Heart left ventricle (tissue), 16 donors: ENCODE measurements around the gene TOR4A. TPM values are rescaled to one million over a fixed set of nuclear protein-coding genes. Genes with fewer than 3 reads are reported as not detected.

ENCODE experiments used
- ATAC-seq, 4 donors: fragments of 200-7000 bp; cut with Tn5 transposase; one replicate each; pipeline ENCODE4 v1.9.1; 2020 to 2022; ENCODE audit warnings: moderate library complexity in 4 of 4, mild to moderate bottlenecking in 3 of 4, moderate number of reproducible peaks in 1 of 4
- DNase-seq, 5 donors: peaks; one replicate each; pipeline ENCODE4 v3.0.0-alpha.2; 2020
- H3K27ac ChIP-seq, 12 donors: fragments of 200-600 bp; sonication (generic) in 4 of 12; one replicate each; pipeline versions ENCODE4 v1.5.0 to v1.8.0; 2016 to 2022; ENCODE audit warnings: mild to moderate bottlenecking in 2 of 12
- H3K27me3 ChIP-seq, 9 donors: fragments of 200-600 bp; sonication (generic) in 2 of 9; one replicate each; pipeline versions ENCODE4 v1.5.1 to v1.8.0; 2016 to 2022; ENCODE audit warnings: mild to moderate bottlenecking in 3 of 9
- H3K36me3 ChIP-seq, 9 donors: fragments of 200-600 bp; sonication (generic) in 2 of 9; one replicate each; pipeline versions ENCODE4 v1.5.0 to v1.8.0; 2018 to 2022; ENCODE audit warnings: mild to moderate bottlenecking in 2 of 9
- H3K4me1 ChIP-seq, 12 donors: fragments of 200-600 bp; sonication (generic) in 4 of 12; one replicate each; pipeline versions ENCODE4 v1.5.0 to v1.8.0; 2016 to 2022; ENCODE audit warnings: mild to moderate bottlenecking in 3 of 12
- H3K4me3 ChIP-seq, 12 donors: fragments of 200-600 bp; sonication (generic) in 4 of 12; one replicate each; pipeline versions ENCODE4 v1.5.0 to v1.8.0; 2017 to 2022; ENCODE audit warnings: mild to moderate bottlenecking in 9 of 12, moderate library complexity in 4 of 12
- H3K9me3 ChIP-seq, 12 donors: fragments of 200-600 bp; sonication (generic) in 4 of 12; one replicate each; pipeline versions ENCODE4 v1.5.0 to v1.8.0; 2016 to 2022; ENCODE audit warnings: mild to moderate bottlenecking in 1 of 12
- POLR2A ChIP-seq, 2 donors: fragments of 450-650 bp; IDR thresholded peaks; one replicate each; pipeline ENCODE4 v1.6.1; 2017; ENCODE audit warnings: antibody characterized with exemption in 2 of 2, mild to moderate bottlenecking in 2 of 2, moderate library complexity in 2 of 2
- WGBS, 4 donors: extraction: QIAGEN DNeasy Blood & Tissue Kit in 2 of 4; methylation state at CpG; one replicate each; pipeline versions ENCODE4 v1.1.5 to v1.1.7; 2013 to 2018; 5-methylcytosine and 5-hydroxymethylcytosine counted together
- intact Hi-C, 10 donors: fragments of 100-400 bp; cut with DNase I; formaldehyde crosslinking; loops; one replicate each; pipeline versions ENCODE4 v1.11.1 to v1.14.2; 2022
- polyA plus RNA-seq, 2 donors: library from polyadenylated mRNA; stranded (reverse); fragments of 200-250 nt; gene quantifications; one replicate each; pipeline ENCODE4 v1.2.3, GENCODE V29; 2013
- total RNA-seq, 9 donors: library from RNA; depleted of rRNA in 2 of 9; stranded (reverse); fragments of >200 nt in 2 of 9; fragmentation: NEBNext Ultra II Directional in 3 of 9; extraction: Animal tissue kit (Norgen Biotek cat#: 25700) in 3 of 9; gene quantifications; one replicate each; pipeline versions ENCODE4 v1.1.0 to v1.2.4, GENCODE V29; 2016 to 2023
- TF ChIP-seq, protein P1 (sequence below), 12 donors: fragments of 200-600 bp; sonication (generic) in 4 of 12; IDR thresholded peaks; one replicate each; pipeline versions ENCODE4 v1.5.0 to v1.8.0; 2018 to 2022; ENCODE audit warnings: antibody characterized with exemption in 12 of 12, mild to moderate bottlenecking in 5 of 12
- donor health status: ischemic (EF 13 %, LVEDD 7.1; RV severe dilation, severe dysfunction).
- donor health status: healthy with polysubstance abuse.
- donor health status: DM: no; HTN: yes; CAD: no.
- donor health status: DM: no; HTN: no; CAD: no.
- donor health status: ischemic (EF 25% LVEDD 6.9; RV normal size, moderate dysfunction).
- donor health status: ischemic (EF 25% LVEDD 5.7; RV mildly dilated, moderate dysfunction).
- donor health status: healthy.
- donor health status: DM: yes; HTN: yes; CAD: no.
- donor health status: ischemic (EF 35%, LVEDD 5.7; RV mildly dilated, moderate dysfunction).
- donor health status: nonischemic (EF 11% LVEDD 7.7; RV severe dilation, severe dysfunction).
- donor health status: DM: yes; HTN: yes; CAD: no.
- donor health status: PGD.
- donor health status: ischemic (EF 29% LVEDD 5.4; RV normal size, mild dysfunction).
- donor health status: nonischemic (EF 23%, LVEDD 6.1; RV moderate dilation, normal function).

The TOR4A gene
- total and polyA plus RNA-seq, 11 donors = 6.6 to 46.4 (median 16.4) TPM

DNA sequence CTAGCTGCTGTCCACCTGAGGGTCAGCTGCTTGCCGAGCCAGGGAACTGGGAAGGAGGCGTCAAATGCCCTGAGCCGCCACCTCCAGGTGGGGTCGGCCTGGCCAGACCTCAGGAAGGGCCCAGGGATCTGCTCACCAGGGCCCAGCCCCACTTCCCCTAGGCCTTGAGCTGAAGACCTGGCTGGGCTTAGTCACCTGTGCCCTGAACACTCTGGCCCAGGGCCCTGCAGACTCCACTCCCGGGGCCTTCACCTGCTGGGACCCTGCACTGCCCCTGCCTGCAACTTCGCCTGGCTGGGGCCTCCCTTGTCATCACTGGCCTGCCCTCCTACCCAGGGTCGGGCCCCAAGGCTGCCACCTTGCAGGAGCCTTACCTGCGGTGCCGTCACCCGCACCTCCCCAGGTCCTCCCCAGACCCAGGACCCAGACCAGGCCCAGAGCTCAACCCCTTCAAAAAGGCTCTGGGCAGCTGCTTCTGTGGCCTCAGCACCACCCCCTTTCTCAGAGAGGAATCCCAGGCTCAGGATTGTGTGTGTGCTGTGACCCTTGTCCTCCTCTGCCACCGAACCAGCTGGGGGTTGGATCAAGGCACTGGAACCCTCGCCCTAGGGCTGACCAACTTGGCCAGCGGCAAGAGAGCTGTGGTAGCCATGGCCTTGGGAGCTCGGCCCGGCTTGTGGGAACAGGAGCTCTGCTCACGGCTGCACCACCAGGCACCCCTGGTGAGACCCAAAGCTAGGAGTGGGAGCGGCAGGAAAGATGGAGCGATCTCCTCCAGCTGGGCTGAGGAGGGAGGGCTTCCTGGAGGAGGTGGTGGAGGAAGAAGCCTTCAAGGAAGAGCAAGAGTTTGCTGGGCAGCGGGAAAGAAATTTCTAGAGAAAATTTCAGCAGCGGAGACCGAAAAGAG is 23.6 kb upstream of the TOR4A start:
- DNase-seq = peak in 1 of 5 donors; percentile 62
- WGBS, 4 donors = 66 to 76% (median 72%) methylated on average over 18 to 21 of the region's 21 CpGs
- intact Hi-C loops = no loop called here
- Histone ChIP-seq H3K4me3 (peak overlapping the region; percentile 64 to 100 (median 99)), H3K4me1 (peaks cover 7 to 46% (median 27%) of the 10 kb centered on the region in 12 donors), H3K27me3 (no peaks in the 10 kb centered on the region), H3K9me3 (no peaks in the 10 kb centered on the region), H3K27ac (peak overlapping the region in 10 of 12 donors; percentile 65 to 95 (median 86)), H3K36me3 (peaks cover 0 to 28% (median 23%) of the 10 kb centered on the region in 9 donors)
- peak in 1 of 4 donors; percentile 2 for ATAC-seq
- TF ChIP-seq POLR2A (IDR thresholded peaks at IDR 0.05) = no peak
- TF ChIP-seq, protein P1, sequence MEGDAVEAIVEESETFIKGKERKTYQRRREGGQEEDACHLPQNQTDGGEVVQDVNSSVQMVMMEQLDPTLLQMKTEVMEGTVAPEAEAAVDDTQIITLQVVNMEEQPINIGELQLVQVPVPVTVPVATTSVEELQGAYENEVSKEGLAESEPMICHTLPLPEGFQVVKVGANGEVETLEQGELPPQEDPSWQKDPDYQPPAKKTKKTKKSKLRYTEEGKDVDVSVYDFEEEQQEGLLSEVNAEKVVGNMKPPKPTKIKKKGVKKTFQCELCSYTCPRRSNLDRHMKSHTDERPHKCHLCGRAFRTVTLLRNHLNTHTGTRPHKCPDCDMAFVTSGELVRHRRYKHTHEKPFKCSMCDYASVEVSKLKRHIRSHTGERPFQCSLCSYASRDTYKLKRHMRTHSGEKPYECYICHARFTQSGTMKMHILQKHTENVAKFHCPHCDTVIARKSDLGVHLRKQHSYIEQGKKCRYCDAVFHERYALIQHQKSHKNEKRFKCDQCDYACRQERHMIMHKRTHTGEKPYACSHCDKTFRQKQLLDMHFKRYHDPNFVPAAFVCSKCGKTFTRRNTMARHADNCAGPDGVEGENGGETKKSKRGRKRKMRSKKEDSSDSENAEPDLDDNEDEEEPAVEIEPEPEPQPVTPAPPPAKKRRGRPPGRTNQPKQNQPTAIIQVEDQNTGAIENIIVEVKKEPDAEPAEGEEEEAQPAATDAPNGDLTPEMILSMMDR (IDR thresholded peaks at IDR 0.05) = no peak

- TF ChIP-seq POLR2A (IDR thresholded peaks at IDR 0.05) = peak in 1 of 2 donors; percentile 90
- TF ChIP-seq, protein P1 (IDR thresholded peaks at IDR 0.05) = peak in 4 of 12 donors; percentile 7 to 30 (median 24)
- Histone ChIP-seq H3K4me1 (peaks cover 7 to 41% (median 26%) of the 10 kb centered on the region in 12 donors), H3K9me3 (no peaks in the 10 kb centered on the region), H3K27ac (peak within 1 kb of the TSS; percentile 51 to 95 (median 86)), H3K27me3 (no peaks in the 10 kb centered on the region), H3K4me3 (peak within 1 kb of the TSS; percentile 76 to 100 (median 99)), H3K36me3 (peaks cover 0 to 37% (median 29%) of the 10 kb centered on the region in 9 donors)
- DNase-seq = peak; percentile 94 to 98 (median 95)
- WGBS, 4 donors = 1 to 4% (median 2%) methylated on average over 17 to 105 of the region's 105 CpGs
- intact Hi-C loops = loop anchor here in 1 of 10 donors (1.0 kb wide), 1 partner anchor 14 kb away; the partner anchor contains the start of gene TUBB4B
- peak; percentile 68 to 89 (median 86) for ATAC-seq
These were observed 22.7 kb upstream of the TOR4A start, which contains the start of gene NELFB for GRCh38 chr9:137254624-137255447. NELFB (plus strand) TSS chr9:137255327.

DNA sequence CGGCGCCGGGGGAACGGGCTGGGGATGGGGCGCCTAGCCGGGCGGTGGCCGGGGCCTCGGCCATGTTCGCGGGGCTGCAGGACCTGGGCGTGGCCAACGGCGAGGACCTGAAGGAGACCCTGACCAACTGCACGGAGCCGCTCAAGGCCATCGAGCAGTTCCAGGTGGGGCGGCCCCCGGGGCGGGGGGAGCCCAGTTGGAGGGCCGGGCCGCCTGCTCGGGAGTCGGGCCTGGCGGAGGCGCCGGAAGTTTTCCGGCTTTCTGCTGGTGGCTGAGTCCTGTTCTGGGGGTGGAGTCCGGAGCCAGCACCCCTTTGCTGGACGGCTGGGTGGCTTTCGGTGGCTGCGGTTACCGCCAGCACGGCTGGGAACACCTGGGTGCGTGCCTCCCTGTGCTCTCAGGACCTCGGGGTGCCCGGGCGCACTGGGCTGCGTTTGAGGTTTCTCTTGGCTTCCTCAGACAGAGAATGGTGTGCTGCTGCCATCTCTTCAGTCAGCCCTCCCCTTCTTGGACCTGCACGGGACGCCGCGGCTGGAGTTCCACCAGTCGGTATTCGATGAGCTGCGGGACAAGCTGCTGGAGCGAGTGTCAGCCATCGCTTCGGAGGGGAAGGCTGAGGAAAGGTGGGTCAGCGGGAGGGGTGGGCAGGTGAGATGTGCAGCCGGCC is 21.9 kb upstream of the TOR4A start:
- Histone ChIP-seq H3K4me1 (peaks cover 7 to 33% (median 23%) of the 10 kb centered on the region in 12 donors), H3K4me3 (peak overlapping the region; percentile 76 to 100 (median 99)), H3K9me3 (no peaks in the 10 kb centered on the region), H3K27ac (peak overlapping the region; percentile 51 to 95 (median 84)), H3K27me3 (no peaks in the 10 kb centered on the region), H3K36me3 (peaks cover 0 to 40% (median 29%) of the 10 kb centered on the region in 9 donors)
- TF ChIP-seq, protein P1 (IDR thresholded peaks at IDR 0.05) = no peak
- TF ChIP-seq POLR2A (IDR thresholded peaks at IDR 0.05) = no peak
- ATAC-seq = peak in 3 of 4 donors; percentile 9 to 34 (median 27)
- DNase-seq = peak in 1 of 5 donors; percentile 52
- intact Hi-C loops = loop anchor here in 1 of 10 donors (1.0 kb wide), 1 partner anchor 14 kb away; the partner anchor contains the start of gene TUBB4B
- WGBS, 4 donors = 2 to 7% (median 3%) methylated on average over 21 to 51 of the region's 51 CpGs
